ENCODE results near the gene MCF2L. TPM values are rescaled to one million over a fixed set of nuclear protein-coding genes. Genes with fewer than 3 reads are reported as not detected.

The MCF2L gene
- total and polyA plus RNA-seq, 2 experiments from 2014 or later, result 4.8 to 25.6 TPM

- Mint-ChIP-seq H3K36me3 (ENCODE audit: low read depth) (peaks cover 5% of the 10 kb centered on the region), H3K9me3 (peaks cover 22% of the 10 kb centered on the region), H3K4me1 (peaks cover 2% of the 10 kb centered on the region; the same call in 1 of the 3 replicates), H3K4me3 (no peak overlapping the region), H3K27me3 (ENCODE audit: insufficient read depth, low read depth, poor library complexity) (peaks cover 19% of the 10 kb centered on the region), H3K27ac (no peak overlapping the region)
- Histone ChIP-seq H3K79me2 (replicated peaks; ENCODE audit: insufficient read depth) (no peaks in the 10 kb centered on the region), H3K27me3 (ENCODE audit: insufficient read depth) (no peaks in the 10 kb centered on the region), H3K4me2 (no peak overlapping the region), H4K20me1 (replicated peaks; ENCODE audit: insufficient read depth) (no peaks in the 10 kb centered on the region), H3K36me3 (ENCODE audit: insufficient read depth) (no peaks in the 10 kb centered on the region; the same call in 1 of the 2 replicates), H2AFZ (no peak overlapping the region), H3K4me1 (ENCODE audit: insufficient read depth) (no peaks in the 10 kb centered on the region), H3K4me3 (no peak overlapping the region), H3K27ac (ENCODE audit: low read depth) (no peak overlapping the region), H3K9me2 (ENCODE audit: insufficient read depth) (no peaks in the 10 kb centered on the region), H3F3A (replicated peaks; ENCODE audit: low read depth) (0 out of 2 replicates have a peak, but pooled peaks cover 4% of the 10 kb centered on the region)
- ATAC-seq (no peak), DNase-seq (ENCODE audit: low spot score) (no peak)
- no peak for TF ChIP-seq STAT1 (IDR thresholded peaks at IDR 0.05; ENCODE audit: unreplicated experiment)
- TF ChIP-seq REST (IDR thresholded peaks at IDR 0.05; ENCODE audit: unreplicated experiment), result no peak
- no peak for TF ChIP-seq CREB1 (CRISPR knock-in tag; IDR thresholded peaks at IDR 0.05; ENCODE audit: low read depth)
- TF ChIP-seq EZH2phosphoT487 (IDR thresholded peaks at IDR 0.05; ENCODE audit: unreplicated experiment), result no peak
- no peak for TF ChIP-seq ZNF331 (CRISPR knock-in tag; IDR thresholded peaks at IDR 0.05; ENCODE audit: low read depth)
- TF ChIP-seq ZNF114 (CRISPR knock-in tag; IDR thresholded peaks at IDR 0.05), result no peak
- no peak for TF ChIP-seq POLR2AphosphoS5 (IDR thresholded peaks at IDR 0.05; ENCODE audit: low read depth)
- TF ChIP-seq ZNF462 (CRISPR knock-in tag; IDR thresholded peaks at IDR 0.05), result no peak
- no peak for TF ChIP-seq ETS1 (IDR thresholded peaks at IDR 0.05)
- TF ChIP-seq CTCF (conservative IDR thresholded peaks at IDR 0.05; ENCODE audit: low read depth in 2 of 2), result no peak
Observed at GRCh38 chr13:113036401-113036800, 67.4 kb downstream of the MCF2L start.
